ENCODE measurements around the gene SLC6A6.

SLC6A6 gene

DNA sequence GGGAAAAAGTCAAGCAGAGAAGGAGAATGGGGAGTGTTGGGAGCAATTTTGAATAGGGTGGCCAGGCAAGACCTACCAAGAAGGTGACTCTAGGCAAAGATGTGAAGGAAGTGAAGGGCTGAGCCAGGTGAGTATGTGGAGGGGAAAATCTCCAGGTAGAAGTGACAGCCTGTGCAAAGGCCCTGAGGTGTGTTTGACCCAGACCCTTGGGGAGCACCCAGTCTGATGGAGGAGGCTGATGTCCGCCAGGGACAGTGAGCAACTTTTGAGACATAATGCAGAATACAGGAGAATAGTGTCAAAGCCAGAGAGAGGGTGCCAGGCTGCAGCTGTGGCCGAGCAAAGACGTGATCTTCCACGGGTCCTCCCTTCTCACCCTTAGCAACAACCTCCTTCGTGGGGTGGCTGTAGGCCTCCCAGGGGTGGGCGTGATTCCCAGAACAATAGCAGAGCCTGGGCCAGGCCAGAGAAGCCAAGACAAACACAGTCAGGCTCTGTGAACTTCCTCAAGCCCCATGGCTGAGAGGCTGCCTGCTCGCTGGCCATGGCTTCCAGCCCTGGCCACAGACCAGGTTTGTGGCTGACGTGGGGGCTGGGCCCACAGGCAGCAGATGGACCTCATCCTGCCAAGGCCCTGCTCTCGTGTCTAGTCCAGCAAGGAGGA, 58.1 kb downstream of the SLC6A6 start:
- TF ChIP-seq EZH2phosphoT487 (IDR thresholded peaks at IDR 0.05; ENCODE audit: low read length) (no peak), CTCF (IDR thresholded peaks at IDR 0.05; ENCODE audit: low read length) (no peak), EZH2 (optimal IDR thresholded peaks at IDR 0.05; ENCODE audit: low read depth, low read length) (no peak)
- Histone ChIP-seq H3K4me2 (ENCODE audit: low read depth, low read length) (no peak overlapping the region), H3K9me2 (replicated peaks; ENCODE audit: insufficient read depth, low read length) (no peaks in the 10 kb centered on the region), H3F3A (ENCODE audit: insufficient read depth, low read length) (no peaks in the 10 kb centered on the region), H2AFZ (ENCODE audit: low read length) (no peak overlapping the region), H3K4me1 (ENCODE audit: low read length) (no peaks in the 10 kb centered on the region), H3K36me3 (replicated peaks; ENCODE audit: insufficient read depth, low read length) (no peaks in the 10 kb centered on the region), H3K4me3 (ENCODE audit: low read length) (no peak overlapping the region), H3K27ac (ENCODE audit: low read length) (no peak overlapping the region), H3K27me3 (replicated peaks; ENCODE audit: insufficient read depth, low read length) (no peaks in the 10 kb centered on the region), H4K20me1 (ENCODE audit: insufficient read depth, low read length) (no peaks in the 10 kb centered on the region), H3K9ac (ENCODE audit: low read length) (no peak overlapping the region), H3K9me3 (replicated peaks; ENCODE audit: insufficient read depth, low read length) (no peaks in the 10 kb centered on the region), H3K79me2 (ENCODE audit: low read length) (no peaks in the 10 kb centered on the region)
- no peak for DNase-seq

DNA sequence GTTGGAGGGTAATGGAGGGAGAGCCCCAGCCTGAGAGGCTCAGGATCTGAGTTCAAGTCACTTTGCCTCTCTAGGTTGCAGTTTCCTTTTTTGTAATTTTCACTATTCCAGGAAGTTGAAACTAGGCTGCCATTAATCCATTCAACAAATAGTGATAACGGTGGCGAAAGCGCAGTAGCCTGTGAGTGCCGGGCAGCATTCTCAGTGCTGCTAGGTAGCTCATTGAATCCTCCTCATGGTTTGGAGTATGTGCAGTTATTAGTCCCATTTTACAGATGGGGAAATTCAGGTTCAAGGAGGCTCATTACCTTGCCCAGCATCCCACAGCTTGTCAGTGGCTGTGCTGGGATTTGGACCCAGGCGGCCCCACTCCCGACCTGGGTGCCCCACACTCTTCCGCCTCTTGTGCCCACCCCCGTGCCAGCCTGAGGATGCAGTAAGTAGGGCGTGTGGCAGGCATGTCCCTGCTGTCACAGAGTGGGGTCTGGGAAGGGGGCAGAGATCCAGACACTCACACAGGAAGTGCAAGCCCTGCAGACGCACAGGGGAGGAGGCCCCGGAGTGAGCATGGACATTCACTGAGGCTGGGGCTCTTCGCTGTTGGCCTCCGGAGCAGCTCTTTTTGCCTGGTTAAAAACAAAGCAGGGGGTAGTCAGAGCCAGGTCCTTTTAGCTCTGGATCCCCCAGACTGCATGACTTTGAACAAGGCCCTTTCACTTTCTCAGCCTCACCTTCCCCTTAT, 58.8 kb downstream of the SLC6A6 start:
- no peaks in the 10 kb centered on the region for H3K27me3 ChIP-seq (replicated peaks; ENCODE audit: insufficient read depth, low read length)
- DNase-seq, result no peak
- H3K27ac ChIP-seq (ENCODE audit: low read length), result no peak overlapping the region
- no peak for TF ChIP-seq EZH2 (optimal IDR thresholded peaks at IDR 0.05; ENCODE audit: low read depth, low read length)
- TF ChIP-seq CTCF (IDR thresholded peaks at IDR 0.05; ENCODE audit: low read length), result no peak
- no peak for TF ChIP-seq EZH2phosphoT487 (IDR thresholded peaks at IDR 0.05; ENCODE audit: low read length)
- no peaks in the 10 kb centered on the region for H3K9me3 ChIP-seq (replicated peaks; ENCODE audit: insufficient read depth, low read length)
- no peak overlapping the region for H3K4me3 ChIP-seq (ENCODE audit: low read length)
- H3K79me2 ChIP-seq (ENCODE audit: low read length), result no peaks in the 10 kb centered on the region
- H3K9ac ChIP-seq (ENCODE audit: low read length), result no peak overlapping the region
- no peaks in the 10 kb centered on the region for H3K4me1 ChIP-seq (ENCODE audit: low read length)
- no peak overlapping the region for H2AFZ ChIP-seq (ENCODE audit: low read length)
- no peak overlapping the region for H3K4me2 ChIP-seq (ENCODE audit: low read depth, low read length)
- H3K9me2 ChIP-seq (replicated peaks; ENCODE audit: insufficient read depth, low read length), result no peaks in the 10 kb centered on the region
- H4K20me1 ChIP-seq (ENCODE audit: insufficient read depth, low read length), result no peaks in the 10 kb centered on the region
- H3K36me3 ChIP-seq (replicated peaks; ENCODE audit: insufficient read depth, low read length), result no peaks in the 10 kb centered on the region
- no peaks in the 10 kb centered on the region for H3F3A ChIP-seq (ENCODE audit: insufficient read depth, low read length)

DNA sequence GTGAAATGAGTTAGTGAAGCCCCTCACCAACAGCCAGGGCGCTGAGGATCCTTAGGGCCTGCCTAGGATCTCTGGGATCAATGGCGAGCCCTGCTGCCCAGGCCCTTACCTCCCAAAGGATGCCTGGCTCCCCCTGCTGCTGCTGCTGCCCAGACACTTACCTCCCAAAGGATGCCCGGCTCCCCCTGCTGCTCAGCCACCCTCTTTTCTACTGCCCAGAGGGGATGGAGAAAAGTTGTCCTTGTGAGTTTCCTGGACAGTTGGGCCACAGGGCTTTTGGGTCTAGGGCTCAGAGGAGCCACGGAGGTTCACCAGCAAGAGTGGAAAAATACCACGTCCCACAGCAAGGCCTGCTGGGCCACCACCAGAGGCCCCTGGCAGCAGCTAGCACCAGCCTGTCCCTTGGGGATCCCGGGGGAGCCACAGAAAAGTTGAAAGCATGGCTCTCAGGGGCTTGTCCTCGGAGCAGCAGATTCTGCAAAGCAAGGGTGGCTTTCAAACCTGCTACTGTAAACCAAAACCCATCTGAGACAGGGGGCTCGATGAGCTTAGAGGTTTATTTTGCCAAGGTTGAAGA, 59.4 kb downstream of the SLC6A6 start:
- Histone ChIP-seq H3K4me1 (ENCODE audit: low read length) (no peaks in the 10 kb centered on the region), H3K27me3 (replicated peaks; ENCODE audit: insufficient read depth, low read length) (no peaks in the 10 kb centered on the region), H3F3A (ENCODE audit: insufficient read depth, low read length) (no peaks in the 10 kb centered on the region), H3K9me2 (replicated peaks; ENCODE audit: insufficient read depth, low read length) (no peaks in the 10 kb centered on the region), H3K36me3 (replicated peaks; ENCODE audit: insufficient read depth, low read length) (no peaks in the 10 kb centered on the region), H3K4me2 (ENCODE audit: low read depth, low read length) (no peak overlapping the region), H3K4me3 (ENCODE audit: low read length) (no peak overlapping the region), H2AFZ (ENCODE audit: low read length) (no peak overlapping the region), H3K9me3 (replicated peaks; ENCODE audit: insufficient read depth, low read length) (no peaks in the 10 kb centered on the region), H3K79me2 (ENCODE audit: low read length) (no peaks in the 10 kb centered on the region), H4K20me1 (ENCODE audit: insufficient read depth, low read length) (no peaks in the 10 kb centered on the region), H3K27ac (ENCODE audit: low read length) (no peak overlapping the region), H3K9ac (ENCODE audit: low read length) (no peak overlapping the region)
- peak; percentile 20 for DNase-seq
- TF ChIP-seq EZH2phosphoT487 (IDR thresholded peaks at IDR 0.05; ENCODE audit: low read length) (no peak), EZH2 (optimal IDR thresholded peaks at IDR 0.05; ENCODE audit: low read depth, low read length) (no peak), CTCF (IDR thresholded peaks at IDR 0.05; ENCODE audit: low read length) (peak; percentile 72)
